ENCODE data around the gene M1AP.

The M1AP gene

DNA sequence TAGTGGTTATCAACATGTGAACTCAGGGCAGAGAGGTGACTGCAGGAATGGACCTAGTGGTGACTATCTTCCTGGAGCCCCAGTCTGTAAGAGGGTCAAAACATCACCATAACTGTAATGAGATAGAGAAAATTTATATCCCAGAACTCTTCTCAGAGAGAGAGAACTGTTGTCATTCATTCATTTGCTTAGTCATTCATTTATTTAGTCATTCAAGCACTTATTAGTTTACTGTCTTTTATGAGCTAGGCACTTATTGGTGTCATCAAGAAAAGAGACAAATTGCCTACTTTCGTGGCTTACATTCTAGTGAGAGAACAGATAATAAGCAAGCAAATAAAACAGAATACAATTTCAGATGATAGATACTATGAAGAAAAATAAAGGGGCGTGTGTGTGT is 59.5 kb downstream of the M1AP start:
- no peak for DNase-seq

DNA sequence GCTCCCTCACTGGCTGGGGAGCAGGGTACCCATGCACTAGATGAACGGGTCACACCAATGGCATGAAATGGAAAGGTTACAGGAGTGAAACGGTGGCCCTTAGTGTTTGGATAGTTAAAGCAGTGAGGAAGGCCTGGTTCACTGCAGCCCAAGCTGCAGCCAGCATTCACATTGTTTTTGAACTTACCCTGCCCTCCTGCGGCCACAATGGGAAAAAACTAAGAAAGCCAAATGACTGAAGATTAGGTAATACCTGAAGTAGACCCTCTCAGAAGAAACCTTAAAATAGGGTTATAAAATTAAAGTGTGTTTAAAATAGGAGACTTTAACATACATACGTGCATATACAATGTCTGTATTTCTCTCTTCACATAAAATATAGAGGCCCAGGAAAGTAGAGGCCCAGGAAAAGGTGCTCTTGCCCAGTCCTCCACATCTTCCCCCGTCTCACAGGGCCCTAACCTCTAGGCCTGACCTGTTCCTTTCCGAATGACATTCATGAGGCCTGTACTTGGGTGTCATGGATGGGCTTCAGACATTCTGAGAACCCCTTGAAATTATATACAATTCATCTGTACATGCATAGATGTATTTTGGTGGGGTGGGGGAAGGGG is 60.4 kb downstream of the M1AP start:
- peak; percentile 82 for DNase-seq

GRCh38 chr2:74585406-74586185 is 62.5 kb downstream of the M1AP start:
- peak; percentile 56 for DNase-seq

GRCh38 chr2:74584088-74584645 is 64.0 kb downstream of the M1AP start:
- DNase-seq = no peak

DNA sequence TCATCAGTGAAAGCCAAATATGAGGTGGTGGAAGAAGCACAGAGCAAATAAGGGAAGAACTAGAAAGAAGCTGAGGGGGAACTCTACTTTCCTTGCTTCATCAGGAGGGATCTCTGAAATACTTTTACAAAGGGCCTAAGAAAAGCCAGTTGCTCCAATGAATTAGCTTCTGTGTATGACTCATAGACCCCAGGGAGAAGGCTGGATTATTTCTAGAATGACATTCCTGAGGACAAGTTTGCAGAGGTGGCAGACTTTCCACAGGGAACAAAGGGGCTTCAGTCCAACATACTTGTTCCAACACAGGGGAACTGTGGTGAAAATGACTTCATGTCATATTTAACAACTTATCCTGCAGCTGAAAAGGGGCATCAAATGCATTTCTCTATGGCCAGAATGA is 64.6 kb downstream of the M1AP start:
- no peak for DNase-seq

- DNase-seq = no peak
These were observed 65.9 kb downstream of the M1AP start for GRCh38 chr2:74582184-74582583.

GRCh38 chr2:74581463-74581862 is 66.7 kb downstream of the M1AP start:
- DNase-seq = no peak

DNA sequence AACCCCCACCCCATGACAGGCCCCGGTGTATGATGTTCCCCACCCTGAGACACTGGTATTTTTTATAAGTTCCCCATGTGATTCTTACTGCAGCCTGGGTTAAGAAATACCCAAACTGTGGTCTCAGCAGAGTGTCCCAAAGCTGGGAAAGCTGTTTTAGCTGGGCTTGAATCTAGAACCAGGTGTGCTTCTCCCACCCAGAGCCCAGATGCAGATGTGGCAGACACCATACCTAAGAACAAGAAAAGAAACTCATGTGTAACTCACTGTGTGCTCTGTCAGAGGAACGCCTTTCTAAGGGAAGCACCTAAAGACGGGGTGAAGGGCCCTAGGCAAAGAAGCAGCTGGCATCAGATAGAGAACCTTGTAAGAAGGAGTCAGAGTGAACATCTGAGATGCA is 69.7 kb downstream of the M1AP start:
- DNase-seq = no peak

DNA sequence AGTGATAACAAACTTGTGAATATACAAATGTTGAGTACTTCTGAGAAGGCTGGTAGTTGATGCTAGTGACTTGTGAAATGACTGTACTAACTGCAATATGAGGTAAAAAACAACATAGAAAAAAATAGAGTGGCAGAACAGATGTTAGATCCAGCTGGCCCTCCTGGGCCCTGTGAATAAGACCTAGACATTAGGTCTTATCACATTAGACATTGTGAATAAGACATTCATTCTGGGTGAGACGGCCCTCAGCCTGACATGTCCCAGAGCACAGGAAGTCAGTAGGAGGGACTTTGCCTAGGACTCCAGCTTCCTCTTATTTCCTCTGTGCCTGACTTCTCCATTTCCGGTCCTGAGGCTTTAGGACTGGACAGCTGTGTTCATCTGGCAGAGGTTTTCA is 70.7 kb downstream of the M1AP start:
- DNase-seq = peak; percentile 54

DNA sequence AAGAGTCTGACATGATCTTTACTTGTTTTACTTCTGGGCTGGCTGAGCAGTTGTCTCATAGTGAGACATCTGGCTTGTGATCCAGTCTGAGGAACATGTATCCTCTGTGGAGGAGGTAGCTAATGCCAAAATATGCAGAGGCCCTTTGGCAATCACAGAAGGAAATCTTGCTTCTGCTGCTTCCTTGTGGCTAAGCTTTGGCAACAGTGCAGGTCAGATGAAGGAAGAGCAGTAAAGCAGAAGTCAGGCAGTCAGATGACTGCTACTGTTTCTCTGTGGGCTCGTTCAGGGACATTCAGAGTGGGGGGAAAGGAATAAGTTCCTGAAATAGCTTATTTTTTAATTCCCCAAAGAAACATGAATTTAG is 71.3 kb downstream of the M1AP start:
- peak; percentile 31 for DNase-seq

DNA sequence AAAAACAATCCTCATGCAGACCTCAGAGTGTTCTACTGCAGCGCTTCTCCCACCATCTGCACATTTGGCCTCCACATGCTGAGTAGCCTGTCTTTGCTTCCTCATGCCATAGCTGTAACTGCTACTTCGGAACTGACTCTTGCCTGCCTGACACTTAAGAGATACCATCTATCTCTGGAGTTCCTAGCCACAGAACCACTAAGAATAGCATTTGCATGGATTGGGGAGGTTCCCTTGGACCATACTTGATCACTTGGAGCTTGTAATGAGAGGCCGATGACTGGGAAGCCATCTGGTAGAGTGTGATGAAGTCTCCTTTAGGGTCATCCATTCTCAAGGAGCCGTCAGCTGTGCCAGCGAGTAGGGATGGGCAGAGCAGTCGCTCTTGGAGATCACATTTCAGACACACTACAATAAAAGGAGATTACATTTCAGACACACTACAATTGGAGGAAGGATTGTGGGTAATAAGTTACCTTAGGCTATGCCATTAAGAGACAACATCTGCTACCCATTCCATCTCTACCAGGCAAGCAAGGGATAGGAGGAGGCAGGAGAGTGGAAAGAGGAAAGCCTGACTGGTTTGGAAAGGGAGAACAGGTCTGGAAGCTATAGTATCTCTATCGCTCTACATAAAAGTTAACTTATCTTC is 71.8 kb downstream of the M1AP start:
- DNase-seq = no peak

DNA sequence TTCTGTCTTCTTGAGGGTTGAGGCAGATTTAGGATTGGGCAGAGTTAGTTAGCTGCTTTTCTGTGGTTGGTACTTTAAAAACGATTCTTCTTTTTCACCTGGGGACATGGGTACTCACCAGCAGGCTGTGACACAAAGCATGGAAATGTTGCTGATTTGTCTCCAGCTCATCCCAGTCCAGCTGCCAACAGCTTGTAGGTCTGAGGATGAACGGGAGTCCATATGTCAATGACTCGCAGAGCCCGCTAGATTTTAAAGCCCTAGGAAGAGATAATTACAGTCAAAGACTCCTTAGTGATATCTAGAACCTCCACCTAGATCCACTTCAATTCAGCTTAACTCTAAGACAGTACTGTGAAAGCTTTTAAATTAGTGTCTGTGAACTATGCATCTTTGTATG is 72.8 kb downstream of the M1AP start:
- no peak for DNase-seq

DNA sequence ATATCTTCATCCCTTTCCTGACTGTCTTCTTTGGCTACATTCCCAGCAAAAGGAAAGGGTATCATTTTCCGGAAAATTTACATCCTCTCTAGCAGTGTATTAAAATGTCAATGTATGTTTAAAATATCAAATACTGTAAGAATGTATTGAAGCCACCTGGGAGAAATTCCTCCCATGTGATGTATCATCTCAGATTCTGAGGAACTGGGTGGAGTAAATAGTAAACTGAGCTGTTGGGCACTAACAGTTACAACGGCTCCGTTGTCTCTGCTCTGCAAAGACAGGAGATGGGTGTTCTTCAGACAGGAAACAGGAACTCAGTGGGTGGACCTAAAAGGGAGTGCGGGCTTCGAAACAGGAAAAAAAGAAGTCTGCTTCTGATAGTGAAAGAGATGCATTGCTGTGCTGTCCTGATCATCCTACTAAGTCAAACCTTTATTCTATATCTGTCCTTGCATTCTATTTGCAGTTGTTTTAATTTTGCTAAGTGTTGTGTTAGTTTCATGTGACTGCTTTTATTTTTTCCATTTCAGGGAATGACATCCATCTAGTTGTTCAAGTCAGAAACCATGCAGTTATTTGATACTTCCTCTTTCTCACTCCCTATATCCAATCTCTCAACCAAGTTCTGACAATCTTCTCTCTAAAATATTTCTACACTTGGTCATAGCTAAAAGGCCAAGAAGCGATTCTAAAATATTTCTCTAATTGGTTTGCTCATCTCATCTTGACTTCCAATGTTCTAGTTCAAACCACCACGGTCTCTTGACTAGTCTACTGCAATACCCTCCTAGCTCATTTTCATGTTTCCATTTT is 74.2 kb downstream of the M1AP start:
- peak; percentile 87 for DNase-seq

GRCh38 chr2:74572178-74572925 is 75.8 kb downstream of the M1AP start:
- no peak for DNase-seq

GRCh38 chr2:74571058-74571457 is 77.1 kb downstream of the M1AP start:
- DNase-seq = no peak

- no peak for DNase-seq
These were observed 78.4 kb downstream of the M1AP start for GRCh38 chr2:74569686-74570085.

DNA sequence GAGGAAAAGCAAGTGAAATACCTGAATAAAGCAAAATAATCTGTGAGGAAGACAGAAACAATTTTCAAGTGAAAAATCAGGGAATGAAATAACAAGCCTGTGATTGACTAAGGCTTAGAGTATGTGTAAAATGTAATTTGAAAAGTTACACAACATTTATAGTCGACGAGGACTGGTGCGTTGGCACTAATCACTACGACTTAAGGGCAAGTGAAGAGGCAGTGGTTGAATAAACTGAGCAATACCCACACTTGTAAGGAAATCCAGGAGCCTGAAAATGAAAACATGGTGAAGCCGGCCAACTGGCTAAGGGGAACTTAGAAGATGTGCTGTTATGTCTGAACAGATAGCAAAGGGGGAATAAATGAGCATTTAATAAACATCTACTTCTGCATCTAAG is 80.2 kb downstream of the M1AP start:
- no peak for DNase-seq

GRCh38 chr2:74566754-74567085 is 81.4 kb downstream of the M1AP start:
- no peak for DNase-seq

DNA sequence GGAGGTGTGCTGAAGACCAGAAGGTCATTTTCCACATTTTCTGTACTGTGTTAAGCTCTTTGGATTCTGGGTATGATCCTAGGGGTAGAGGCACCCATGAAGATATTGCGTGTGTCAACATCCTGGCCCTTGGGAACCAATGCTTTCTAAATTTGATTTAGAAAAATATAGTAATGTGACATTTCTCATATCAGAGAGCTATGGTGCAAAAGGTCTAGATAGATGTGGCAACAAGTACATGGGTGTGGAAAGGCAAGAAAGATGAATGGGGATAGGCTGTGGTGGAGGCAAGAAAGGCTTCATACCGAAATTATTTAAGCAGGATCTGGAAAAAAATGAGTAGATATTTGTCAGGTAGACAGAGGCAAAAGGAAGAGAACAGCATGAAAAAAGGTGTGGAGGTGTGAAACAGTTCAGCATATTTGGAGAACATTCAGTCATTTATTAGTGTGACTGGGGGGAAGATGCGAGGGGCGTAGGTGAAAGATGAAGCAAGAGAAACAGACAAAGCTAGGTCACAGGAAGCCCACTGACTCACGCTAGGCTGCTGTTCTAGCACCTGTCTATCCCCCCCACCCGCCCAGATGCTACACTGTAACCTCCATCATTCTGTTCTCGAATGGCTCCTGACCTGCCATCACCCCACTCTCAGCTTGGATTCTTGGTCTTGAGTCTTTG is 81.9 kb downstream of the M1AP start:
- no peak for DNase-seq

DNA sequence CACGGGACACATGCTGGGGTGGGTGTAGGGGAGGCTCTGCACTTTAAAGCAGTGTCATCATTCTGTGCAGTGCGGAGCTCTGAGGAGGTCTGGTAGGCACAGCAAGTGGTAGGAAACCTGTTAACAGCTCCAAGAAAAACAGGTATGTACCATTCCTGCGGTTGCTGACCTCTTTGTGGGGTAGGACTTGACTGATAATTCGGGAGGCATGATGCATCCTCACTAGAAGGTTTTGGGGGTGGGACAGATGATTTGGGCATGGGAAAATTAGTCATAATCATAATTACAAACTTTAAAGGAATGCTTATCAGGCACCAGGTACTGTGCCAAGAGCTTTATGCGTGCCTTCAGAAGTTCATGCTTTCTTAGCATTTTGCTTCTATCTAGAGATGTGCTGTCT is 83.9 kb downstream of the M1AP start:
- DNase-seq = no peak

DNA sequence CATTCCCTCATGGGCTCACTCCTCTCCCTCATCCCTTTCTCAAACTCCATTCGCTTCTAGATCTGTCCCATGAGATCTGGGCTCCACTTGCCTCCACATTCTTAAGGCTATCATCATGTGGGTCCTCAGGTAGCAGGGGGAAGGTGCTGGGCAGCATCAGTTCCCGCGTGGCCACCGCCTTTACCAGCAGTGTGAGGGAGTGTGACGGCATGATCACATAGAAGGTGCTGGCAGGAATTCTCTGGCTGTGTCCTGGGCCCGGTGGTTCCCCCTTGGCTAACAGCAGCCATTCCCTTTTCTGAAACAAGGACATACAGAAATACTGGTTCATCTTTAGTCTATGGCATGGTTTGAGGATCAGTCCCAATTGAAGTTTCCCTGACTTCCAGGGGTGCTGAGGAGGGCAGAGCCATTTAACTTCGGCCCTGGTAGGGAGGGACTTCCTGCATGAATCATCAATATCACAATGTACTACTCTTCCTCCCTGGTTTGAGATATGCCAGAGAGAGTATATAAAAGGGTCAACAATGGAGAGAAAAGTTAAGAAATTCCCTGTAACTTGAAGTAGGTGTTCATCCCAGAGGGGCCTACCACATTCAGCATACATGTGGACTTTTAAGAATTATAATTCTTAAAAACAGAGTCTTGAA is 85.9 kb downstream of the M1AP start:
- no peak for DNase-seq
